ENCODE measurements around the gene RNPS1. TPM values are rescaled to one million over a fixed set of nuclear protein-coding genes. Genes with fewer than 3 reads are reported as not detected.

The RNPS1 gene
- total and polyA plus RNA-seq, 9 of the 15 experiments (the other 6 are each of a cell fraction or from before 2014, with no cell fraction given), result 44.9 to 338 (median 202) TPM

DNA sequence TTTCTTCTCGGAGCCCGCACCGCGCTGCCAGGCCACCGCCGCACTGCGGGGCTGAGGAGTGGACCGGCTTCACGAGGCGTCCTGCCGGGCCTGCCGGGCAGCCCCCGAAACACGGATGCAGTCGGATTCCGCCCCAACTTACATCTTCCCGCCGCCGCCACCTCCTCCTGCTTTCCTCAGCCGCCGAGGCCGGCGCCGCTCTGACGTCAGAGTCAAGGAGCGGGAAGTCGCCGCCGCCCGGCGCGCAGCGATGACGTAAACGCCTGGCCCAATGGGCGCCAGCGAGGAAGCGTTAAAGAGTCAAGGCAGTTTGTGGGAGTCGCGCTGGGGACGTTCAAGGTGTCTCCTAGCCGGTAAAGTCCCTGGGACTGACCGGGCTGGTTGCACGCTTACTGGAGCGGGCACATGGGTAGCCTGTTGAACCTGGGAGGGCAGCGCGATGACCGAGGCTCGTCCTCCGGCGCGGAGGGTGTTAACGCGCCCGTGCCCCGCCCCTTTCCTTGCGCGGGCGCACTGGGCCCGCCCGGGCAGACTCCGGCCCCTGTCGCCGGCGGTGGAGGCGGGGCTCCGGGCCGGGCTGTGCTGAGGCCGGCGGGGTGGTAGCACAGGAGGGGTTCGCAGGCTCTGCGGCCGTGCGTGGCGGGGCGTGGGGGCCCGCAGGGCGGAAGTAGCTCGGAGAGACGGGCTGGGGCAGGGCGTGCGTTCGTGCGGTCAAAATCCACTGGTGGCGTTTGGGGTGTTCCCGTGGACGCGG lies at the start of gene RNPS1 (continued):
- TF ChIP-seq SIN3A (IDR thresholded peaks at IDR 0.05; ENCODE audit: borderline replicate concordance in 2 of 2, control insufficient read depth in 1 of 2, low read depth in 2 of 2, low read length in 2 of 2) (peak; percentile 23 to 90; a peak in 2 of 4 replicates), BCL6 (CRISPR knock-in tag; IDR thresholded peaks at IDR 0.05) (no peak)
- TF ChIP-seq, protein P1, sequence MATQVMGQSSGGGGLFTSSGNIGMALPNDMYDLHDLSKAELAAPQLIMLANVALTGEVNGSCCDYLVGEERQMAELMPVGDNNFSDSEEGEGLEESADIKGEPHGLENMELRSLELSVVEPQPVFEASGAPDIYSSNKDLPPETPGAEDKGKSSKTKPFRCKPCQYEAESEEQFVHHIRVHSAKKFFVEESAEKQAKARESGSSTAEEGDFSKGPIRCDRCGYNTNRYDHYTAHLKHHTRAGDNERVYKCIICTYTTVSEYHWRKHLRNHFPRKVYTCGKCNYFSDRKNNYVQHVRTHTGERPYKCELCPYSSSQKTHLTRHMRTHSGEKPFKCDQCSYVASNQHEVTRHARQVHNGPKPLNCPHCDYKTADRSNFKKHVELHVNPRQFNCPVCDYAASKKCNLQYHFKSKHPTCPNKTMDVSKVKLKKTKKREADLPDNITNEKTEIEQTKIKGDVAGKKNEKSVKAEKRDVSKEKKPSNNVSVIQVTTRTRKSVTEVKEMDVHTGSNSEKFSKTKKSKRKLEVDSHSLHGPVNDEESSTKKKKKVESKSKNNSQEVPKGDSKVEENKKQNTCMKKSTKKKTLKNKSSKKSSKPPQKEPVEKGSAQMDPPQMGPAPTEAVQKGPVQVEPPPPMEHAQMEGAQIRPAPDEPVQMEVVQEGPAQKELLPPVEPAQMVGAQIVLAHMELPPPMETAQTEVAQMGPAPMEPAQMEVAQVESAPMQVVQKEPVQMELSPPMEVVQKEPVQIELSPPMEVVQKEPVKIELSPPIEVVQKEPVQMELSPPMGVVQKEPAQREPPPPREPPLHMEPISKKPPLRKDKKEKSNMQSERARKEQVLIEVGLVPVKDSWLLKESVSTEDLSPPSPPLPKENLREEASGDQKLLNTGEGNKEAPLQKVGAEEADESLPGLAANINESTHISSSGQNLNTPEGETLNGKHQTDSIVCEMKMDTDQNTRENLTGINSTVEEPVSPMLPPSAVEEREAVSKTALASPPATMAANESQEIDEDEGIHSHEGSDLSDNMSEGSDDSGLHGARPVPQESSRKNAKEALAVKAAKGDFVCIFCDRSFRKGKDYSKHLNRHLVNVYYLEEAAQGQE (IDR thresholded peaks at IDR 0.05; ENCODE audit: borderline replicate concordance), result no peak
- TF ChIP-seq, protein P1 (CRISPR knock-in tag; IDR thresholded peaks at IDR 0.05; ENCODE audit: low read depth), result no peak
- TF ChIP-seq, protein P2, sequence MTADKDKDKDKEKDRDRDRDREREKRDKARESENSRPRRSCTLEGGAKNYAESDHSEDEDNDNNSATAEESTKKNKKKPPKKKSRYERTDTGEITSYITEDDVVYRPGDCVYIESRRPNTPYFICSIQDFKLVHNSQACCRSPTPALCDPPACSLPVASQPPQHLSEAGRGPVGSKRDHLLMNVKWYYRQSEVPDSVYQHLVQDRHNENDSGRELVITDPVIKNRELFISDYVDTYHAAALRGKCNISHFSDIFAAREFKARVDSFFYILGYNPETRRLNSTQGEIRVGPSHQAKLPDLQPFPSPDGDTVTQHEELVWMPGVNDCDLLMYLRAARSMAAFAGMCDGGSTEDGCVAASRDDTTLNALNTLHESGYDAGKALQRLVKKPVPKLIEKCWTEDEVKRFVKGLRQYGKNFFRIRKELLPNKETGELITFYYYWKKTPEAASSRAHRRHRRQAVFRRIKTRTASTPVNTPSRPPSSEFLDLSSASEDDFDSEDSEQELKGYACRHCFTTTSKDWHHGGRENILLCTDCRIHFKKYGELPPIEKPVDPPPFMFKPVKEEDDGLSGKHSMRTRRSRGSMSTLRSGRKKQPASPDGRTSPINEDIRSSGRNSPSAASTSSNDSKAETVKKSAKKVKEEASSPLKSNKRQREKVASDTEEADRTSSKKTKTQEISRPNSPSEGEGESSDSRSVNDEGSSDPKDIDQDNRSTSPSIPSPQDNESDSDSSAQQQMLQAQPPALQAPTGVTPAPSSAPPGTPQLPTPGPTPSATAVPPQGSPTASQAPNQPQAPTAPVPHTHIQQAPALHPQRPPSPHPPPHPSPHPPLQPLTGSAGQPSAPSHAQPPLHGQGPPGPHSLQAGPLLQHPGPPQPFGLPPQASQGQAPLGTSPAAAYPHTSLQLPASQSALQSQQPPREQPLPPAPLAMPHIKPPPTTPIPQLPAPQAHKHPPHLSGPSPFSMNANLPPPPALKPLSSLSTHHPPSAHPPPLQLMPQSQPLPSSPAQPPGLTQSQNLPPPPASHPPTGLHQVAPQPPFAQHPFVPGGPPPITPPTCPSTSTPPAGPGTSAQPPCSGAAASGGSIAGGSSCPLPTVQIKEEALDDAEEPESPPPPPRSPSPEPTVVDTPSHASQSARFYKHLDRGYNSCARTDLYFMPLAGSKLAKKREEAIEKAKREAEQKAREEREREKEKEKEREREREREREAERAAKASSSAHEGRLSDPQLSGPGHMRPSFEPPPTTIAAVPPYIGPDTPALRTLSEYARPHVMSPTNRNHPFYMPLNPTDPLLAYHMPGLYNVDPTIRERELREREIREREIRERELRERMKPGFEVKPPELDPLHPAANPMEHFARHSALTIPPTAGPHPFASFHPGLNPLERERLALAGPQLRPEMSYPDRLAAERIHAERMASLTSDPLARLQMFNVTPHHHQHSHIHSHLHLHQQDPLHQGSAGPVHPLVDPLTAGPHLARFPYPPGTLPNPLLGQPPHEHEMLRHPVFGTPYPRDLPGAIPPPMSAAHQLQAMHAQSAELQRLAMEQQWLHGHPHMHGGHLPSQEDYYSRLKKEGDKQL (CRISPR knock-in tag; IDR thresholded peaks at IDR 0.05; ENCODE audit: borderline replicate concordance), result no peak
- TF ChIP-seq, protein P3, sequence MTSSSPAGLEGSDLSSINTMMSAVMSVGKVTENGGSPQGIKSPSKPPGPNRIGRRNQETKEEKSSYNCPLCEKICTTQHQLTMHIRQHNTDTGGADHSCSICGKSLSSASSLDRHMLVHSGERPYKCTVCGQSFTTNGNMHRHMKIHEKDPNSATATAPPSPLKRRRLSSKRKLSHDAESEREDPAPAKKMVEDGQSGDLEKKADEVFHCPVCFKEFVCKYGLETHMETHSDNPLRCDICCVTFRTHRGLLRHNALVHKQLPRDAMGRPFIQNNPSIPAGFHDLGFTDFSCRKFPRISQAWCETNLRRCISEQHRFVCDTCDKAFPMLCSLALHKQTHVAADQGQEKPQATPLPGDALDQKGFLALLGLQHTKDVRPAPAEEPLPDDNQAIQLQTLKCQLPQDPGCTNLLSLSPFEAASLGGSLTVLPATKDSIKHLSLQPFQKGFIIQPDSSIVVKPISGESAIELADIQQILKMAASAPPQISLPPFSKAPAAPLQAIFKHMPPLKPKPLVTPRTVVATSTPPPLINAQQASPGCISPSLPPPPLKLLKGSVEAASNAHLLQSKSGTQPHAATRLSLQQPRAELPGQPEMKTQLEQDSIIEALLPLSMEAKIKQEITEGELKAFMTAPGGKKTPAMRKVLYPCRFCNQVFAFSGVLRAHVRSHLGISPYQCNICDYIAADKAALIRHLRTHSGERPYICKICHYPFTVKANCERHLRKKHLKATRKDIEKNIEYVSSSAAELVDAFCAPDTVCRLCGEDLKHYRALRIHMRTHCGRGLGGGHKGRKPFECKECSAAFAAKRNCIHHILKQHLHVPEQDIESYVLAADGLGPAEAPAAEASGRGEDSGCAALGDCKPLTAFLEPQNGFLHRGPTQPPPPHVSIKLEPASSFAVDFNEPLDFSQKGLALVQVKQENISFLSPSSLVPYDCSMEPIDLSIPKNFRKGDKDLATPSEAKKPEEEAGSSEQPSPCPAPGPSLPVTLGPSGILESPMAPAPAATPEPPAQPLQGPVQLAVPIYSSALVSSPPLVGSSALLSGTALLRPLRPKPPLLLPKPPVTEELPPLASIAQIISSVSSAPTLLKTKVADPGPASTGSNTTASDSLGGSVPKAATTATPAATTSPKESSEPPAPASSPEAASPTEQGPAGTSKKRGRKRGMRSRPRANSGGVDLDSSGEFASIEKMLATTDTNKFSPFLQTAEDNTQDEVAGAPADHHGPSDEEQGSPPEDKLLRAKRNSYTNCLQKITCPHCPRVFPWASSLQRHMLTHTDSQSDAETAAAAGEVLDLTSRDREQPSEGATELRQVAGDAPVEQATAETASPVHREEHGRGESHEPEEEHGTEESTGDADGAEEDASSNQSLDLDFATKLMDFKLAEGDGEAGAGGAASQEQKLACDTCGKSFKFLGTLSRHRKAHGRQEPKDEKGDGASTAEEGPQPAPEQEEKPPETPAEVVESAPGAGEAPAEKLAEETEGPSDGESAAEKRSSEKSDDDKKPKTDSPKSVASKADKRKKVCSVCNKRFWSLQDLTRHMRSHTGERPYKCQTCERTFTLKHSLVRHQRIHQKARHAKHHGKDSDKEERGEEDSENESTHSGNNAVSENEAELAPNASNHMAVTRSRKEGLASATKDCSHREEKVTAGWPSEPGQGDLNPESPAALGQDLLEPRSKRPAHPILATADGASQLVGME (CRISPR knock-in tag; IDR thresholded peaks at IDR 0.05), result peak; percentile 57; the same call in 1 of the 2 replicates

All from K562 (cell line).